Activated naive CD4-positive, alpha-beta T cell (primary cell): ENCODE results near the gene LAMTOR5.
"Not testable (repeated sequence)": the region's sequence is repeated elsewhere in the genome, so short reads cannot be mapped to it uniquely, and the experiment has no call there.

Experiments
- DNase-seq, 4 experiments: peaks; one replicate each; lab custom pipeline; 2025; lab: John Stamatoyannopoulos, UW

Gene LAMTOR5

DNA sequence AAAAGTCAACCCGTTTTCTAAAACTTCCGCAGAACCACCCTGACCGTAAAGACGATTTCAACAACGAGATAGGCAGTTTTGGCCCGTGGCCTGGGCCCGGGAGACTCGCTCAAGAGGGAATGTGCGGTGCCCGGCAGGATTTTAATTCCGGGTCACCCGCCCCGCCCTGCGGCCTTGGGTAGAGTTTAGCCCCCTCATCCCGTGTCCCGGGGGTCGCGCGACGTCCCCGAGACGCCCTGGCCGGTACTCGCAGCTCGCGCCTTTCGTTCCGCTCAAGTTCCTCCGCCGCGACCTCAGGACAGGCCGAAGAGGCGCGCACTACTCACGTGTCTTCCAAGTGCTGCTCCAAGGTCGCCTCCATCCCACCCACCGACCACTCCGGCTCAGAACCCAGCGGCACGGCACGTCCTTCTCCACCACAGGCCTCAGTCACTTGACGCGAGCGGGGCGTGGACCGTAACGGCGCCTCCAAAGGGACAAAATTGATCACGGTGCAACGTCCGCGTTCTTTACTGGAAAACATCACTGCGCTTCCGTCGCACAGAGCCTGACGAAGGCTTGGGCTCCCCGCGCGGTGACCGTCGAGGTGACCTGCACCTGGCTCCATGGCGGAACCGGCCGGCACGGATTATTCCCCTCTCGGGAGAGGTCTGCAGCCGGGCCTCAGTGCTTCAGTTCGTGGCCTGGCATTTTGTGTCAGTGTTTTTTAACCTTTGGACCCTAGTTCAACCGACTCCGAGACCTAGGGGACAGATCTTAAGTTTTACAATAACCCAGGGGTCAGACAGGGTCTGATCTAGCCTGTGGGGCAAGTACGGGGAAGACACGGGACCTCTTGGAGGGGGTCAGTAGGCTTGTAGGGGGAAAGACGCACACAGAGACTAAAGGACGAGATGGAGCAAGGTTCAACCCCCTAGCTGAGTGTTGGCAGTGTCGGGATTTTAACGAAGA lies at the start of gene LAMTOR5:
Gene LAMTOR5, minus strand, starts transcription at position 435 of the 951 bp plus-strand sequence. Its CDS starts 74 bp downstream, at position 361.
- DNase-seq, result peak; percentile 79 to 83 (median 82)

DNA sequence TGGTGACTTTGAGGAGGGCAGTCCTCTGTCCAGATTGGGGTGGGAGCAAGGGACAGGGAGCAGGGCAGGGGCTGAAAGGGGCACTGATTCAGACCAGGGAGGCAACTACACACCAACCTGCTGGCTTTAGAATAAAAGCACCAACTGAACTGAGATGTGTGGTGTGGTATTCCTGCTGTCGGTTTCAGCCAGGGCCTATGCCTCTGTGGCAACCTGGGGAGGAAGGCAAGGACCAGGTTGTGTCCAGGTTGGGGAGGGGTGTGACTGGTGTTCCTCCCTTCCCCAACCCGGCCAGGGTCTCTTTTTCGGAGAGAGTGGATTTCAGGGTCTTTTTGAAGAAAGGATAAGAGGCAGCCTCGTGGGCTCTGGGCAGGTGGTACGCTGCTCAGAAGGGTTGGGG lies 49.7 kb upstream of the LAMTOR5 start:
- no peak for DNase-seq

DNA sequence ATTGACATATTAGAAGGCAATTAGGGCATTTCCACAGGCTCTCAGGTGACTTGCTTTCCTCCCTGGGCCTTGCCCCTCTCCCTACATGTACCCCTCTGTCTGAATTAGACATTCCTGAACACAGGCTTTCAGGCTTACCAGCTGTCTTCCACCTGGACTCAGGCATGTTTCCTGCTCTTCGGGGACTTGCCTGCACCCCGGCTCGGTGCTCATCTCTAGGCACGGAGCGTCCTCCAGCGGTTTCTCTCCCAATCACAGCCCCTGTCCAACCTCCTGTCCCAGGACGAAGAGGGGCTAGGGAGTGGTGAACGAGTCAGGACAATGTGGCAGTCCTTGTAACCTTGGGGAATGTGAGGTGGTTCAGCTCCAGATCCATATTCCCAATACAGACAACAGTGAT lies 47.7 kb upstream of the LAMTOR5 start:
- no peak for DNase-seq

DNA sequence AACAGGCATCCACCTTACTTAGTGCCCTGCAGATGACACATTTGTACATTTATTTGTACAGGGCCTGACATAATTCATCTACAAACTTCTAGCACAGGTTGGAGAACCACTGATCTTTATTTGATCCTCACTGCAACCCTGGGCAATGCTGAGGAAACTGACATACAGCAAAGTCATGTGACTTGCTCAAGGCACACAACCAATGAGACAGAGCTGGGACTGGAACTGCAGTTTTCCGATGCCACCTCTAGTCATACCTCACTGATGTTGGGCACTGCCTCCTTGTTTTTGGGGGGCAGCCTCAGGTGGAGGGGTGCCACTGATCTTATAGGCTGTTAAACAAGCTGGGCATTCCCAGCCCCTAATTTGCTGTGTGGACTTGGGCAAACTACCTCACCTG lies 46.8 kb upstream of the LAMTOR5 start:
- DNase-seq, result no peak

DNA sequence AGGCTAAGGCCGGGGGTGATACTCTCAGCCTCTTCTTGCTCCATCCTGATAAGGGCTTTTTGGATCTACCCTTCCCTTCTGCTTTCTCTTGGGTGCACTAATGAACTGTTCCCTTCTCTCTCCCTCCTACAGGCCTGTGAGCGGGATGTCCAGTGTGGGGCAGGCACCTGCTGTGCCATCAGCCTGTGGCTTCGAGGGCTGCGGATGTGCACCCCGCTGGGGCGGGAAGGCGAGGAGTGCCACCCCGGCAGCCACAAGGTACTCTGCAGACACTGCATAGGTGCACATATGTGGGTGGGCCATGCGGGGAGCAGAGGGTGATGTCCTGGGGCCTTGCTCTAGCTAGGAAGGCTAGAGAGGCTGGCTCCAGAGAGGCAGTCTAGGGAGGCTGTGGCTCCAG lies 46.3 kb upstream of the LAMTOR5 start:
- no peak for DNase-seq

DNA sequence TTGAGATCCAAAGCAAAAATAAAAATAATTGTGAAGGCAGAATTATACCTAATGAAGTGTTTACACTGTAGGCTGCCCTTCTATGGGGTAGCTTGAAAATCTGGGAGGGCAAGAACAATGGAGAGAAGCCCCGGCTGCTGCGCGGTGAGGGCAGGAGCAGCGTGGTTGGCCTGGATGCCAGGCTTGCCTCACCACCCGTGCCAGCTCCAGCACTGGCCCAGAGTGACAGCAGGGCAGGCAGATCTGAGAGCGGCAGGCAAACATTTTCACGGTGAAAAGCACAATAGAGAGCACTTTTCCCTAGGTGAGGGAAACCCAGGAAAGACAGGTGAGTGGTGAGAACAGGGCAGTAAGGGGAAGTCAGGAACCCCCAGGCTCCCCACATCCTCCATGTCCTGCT lies 44.8 kb upstream of the LAMTOR5 start:
- DNase-seq, result no peak

DNA sequence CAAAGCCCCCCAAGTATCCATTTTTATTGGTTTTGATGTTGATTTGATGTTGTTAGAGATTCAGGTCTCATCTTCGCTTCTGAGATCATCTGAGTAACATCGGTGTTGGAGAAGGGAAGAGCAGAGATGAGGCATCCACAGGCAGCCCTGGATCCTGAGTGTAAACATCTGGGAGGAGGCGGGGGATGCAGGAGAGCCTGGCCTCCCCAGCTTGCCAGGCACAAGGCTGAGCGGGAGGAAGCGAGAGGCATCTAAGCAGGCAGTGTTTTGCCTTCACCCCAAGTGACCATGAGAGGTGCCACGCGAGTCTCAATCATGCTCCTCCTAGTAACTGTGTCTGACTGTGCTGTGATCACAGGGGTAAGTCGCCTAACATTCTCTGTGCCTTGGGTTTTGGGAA lies 43.4 kb upstream of the LAMTOR5 start, which contains the start of gene PROK1:
Gene PROK1, plus strand, starts transcription at position 221 of the 400 bp plus-strand sequence. Its CDS starts 68 bp downstream, at position 289.
- DNase-seq, result no peak

DNA sequence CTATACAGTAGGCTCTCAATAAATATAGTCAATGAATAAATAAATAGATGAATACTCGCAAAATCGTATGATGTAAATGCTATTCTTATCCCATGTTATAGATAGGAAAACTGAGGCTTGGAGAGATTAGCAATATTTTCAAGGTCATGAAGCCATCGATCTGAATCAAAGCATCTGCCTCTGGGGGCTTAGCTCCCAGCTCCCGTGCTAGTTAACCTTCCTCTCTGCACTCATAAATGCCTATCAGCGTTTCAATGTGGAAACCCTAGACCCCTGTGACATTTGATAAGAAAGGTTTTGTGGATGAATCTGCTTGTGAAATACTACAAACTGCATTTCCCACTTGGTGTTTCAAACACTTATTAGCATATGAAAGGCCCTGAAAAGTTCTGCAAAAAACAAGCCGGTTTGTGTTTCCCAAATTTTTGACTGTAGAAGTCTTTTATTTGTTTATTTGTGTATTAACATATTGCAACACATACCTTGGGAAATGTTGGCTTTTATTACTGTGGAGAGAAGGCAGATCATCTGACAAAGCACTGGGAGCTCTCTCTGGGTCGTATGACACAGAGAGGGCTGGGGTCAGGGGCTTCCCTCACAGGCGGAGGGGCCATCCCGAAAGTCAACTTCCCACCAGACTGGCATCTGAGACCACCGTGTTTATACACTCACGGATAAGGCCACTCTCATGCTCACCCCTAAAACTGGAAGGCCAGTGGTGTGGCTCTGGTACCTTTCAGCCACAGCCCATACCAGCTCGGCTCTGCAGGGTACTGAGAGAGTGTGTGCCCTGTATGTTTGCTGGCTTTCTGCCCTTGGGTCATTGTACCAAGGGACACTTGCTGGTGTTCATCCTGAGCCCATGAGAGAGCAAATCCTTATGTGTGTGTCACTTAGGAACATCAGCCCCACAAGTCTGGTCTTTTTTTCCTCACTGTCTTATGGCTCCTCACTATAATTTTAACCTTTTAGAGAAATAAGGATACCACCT lies 42.5 kb upstream of the LAMTOR5 start:
- DNase-seq, result no peak

DNA sequence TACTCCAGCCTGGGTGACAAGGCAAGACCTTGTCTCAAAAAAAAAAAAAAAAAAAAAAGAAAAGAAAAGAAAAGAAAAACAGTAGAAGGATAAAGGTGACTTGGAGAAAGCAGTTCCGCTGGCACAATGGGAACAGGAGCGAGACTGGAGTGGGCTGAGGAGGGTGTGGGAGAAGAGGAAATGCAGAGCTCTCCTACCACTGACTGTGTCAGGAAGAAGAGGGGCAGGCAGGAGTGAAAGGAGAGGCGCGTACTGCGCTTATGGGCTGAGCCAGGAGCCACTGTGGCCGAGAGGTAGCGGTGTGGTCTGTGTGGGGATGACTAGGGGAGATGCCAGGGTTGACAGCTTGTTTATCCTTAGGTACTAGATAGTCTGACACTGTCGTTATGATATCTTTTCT lies 37.1 kb upstream of the LAMTOR5 start:
- DNase-seq, result no peak

DNA sequence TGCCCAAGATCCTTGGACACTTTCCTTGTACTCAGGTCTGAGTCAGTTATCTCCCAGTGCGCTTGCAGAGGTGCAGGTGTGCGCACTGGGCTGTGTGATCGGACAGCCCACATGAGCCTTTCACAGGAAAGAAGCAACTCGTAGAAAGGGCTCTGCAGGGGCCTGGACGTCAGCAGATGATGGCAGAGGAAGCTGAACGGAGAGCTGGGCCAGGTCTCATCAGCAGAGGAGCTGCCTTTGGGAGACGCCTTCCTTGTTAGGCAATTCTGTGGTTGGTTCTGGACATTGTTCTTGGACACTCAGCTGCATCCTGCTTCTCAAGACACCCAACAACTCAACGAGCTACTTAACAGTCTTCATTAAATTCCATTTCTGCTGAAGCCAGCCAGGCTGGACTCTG lies 36.0 kb upstream of the LAMTOR5 start:
- DNase-seq, result no peak

DNA sequence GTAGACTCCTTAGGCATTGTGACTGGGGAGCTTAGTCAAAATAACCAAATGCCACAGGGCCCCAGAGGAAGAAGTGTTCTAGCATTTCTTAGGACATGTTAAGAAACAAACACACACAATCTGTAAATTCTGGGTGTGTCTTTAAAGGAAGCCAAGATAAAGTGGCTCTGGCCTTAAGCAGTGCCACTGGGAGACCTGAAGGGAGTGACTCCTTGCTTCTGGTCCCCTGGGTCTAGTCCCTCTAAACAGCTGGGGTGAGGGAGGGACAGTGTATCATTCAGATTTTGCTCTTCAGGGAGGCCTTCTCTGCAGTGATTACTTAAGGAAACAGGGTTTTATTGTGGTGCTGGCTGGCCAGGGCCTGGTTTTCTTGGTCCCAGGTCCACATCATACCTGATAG lies 34.4 kb upstream of the LAMTOR5 start:
- no peak for DNase-seq

DNA sequence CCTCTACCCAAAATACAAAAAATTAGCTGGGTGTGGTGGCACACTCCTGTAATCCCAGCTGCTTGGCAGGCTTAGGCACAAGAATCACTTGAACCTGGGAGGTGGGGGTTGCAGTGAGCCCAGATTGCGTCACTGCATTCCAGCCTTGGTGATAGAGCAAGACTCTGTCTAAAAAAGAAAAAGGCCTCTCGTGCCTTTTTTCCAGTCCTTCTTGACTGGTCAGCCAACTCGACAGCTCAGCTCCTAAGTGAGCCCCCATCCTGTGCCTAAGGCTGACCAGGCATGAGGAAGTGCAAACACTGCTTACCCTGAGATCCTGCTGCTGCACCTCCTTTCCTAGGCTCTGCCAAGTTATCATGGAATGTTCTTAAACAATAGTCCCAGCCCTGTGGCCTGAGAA lies 33.4 kb upstream of the LAMTOR5 start:
- no peak for DNase-seq

DNA sequence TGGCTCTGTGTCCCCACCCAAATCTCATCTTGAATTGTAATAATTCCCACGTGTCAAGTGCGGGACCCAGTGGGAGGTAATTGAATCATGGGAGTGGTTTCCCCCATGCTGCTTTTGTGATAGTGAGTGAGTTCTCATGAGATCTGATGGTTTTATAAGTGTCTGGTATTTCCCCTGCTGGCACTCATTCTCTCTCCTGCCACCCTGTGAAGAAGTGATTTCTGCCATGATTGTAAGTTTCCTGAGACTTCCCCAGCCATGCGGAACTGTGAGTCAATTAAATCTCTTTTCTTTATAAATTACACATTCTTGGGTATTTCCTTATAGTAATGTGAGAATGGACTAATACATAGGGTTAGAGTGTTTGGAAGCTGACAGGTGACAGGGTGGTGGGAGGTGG lies 32.4 kb upstream of the LAMTOR5 start:
- not testable (repeated sequence) for DNase-seq

DNA sequence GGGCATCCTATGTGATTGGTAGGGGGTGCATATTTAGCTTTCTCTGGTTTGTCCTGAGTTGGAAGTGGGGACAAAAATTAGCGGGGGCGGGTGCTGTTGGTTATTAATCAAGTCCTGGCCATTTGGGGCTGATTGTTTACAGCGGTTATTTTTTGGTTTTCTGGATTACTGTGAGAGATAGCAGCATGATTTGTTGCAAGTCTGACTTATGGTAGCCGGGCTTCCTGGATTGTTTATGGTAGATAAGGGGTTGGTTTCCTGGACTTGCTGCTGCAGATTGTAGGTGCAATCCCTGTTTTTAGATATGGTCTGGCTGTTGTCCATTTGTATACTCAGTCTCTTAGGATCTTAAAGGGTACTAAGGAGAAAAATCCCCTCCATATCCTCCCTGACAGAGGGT lies 31.4 kb upstream of the LAMTOR5 start:
- DNase-seq, result no peak

DNA sequence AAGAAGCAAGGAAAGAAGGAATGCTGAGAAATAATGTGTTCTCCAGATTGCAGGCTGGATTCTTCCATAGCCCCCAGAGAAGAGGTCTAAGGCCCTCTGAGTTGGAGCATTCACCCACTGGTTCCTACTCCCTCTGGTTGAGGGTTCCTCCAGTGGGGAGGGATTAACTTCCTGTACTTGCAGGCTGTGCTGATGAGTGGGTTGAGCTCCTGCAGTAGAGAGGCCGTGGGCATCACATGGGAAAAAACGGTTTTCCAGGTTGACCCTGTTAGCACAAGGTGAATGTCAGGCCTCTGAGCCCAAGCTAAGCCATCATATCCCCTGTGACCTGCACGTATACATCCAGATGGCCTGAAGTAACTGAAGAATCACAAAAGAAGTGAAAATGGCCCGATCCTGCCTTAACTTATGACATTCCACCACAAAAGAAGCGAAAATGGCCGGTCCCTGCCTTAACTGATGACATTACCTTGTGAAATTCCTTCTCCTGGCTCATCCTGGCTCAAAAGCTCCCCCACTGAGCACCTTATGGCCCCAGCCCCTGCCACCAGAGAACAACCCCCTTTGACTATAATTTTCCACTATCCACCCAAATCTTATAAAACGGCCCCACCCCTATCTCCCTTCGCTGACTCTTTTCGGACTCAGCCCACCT lies 30.3 kb upstream of the LAMTOR5 start:
- DNase-seq, result not testable (repeated sequence)

DNA sequence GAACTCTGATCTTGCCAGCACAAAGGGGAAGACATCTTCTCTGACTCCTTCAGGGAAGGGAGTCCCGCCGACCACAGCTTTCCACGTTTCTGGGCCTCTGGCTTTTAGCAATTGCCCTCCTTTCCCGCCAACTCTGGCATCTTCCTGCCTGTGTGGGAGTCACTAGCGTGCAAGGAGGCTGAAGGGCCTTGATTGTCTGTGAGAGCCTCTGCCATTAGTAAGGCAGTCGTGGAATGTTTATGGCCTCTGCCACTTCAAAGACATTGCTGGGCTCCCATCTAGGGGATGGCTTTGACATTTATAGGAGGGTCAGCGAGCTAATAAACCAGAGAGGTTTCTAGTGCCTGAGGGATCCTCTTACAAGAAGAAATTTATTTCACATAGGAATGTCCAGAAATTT lies 29.1 kb upstream of the LAMTOR5 start:
- no peak for DNase-seq

DNA sequence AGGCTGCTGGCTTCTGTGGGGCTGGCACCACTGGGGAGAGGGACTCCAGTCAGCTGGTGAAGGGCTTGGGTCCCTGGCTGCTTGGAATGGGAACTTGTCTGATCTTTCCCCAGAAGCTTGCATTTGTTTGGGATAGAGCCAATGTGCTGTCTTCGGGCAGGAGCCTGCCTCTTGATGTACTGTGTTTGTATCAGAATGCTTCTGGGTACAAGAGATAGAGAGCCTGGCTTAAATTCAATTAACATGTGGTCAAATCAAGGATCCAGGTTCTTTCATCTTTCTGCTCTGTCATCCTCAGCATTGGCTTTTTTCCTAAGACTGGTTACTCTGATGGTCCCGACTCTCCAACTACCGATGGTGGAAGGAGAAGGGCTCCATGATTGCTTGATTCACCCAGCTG lies 27.5 kb upstream of the LAMTOR5 start:
- no peak for DNase-seq

DNA sequence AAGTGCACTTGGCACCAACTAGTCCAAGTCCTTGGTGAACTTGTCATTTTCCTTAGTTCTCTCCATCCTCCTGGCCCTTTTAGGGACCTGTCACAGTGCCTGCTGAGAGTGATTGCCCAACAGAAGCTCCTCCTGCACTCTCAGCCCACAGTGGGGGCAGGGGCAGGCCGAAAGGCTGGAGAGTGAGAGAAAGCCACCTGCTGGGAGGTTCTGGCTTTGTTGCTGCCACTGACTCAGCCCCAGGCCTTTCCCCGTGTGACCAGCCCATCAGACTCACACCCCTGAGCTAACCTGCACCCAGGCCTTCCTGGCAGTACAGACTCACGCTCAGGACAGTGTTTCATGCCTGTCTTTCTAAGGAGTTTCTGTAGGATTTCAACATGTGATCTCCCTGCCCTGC lies 26.3 kb upstream of the LAMTOR5 start:
- DNase-seq, result no peak

DNA sequence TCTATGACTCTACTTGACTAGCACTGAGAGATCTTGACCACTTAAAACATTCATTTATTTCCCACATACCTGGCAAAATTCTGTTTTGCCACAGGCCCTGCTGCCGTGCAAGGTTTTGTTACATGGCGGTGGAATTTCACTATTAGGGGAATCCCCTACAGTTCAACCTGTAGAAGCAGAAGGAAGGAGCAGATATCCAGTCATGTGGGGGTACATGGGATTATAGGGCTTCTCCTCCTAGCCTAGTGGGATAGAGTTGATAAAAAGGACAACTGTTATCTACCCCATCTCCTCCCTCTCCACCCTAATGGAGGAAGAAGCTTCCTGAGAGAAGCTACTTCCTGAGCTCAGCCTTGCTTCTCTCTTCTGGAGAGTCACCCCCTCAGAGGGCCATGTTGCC lies 25.7 kb upstream of the LAMTOR5 start:
- no peak for DNase-seq

DNA sequence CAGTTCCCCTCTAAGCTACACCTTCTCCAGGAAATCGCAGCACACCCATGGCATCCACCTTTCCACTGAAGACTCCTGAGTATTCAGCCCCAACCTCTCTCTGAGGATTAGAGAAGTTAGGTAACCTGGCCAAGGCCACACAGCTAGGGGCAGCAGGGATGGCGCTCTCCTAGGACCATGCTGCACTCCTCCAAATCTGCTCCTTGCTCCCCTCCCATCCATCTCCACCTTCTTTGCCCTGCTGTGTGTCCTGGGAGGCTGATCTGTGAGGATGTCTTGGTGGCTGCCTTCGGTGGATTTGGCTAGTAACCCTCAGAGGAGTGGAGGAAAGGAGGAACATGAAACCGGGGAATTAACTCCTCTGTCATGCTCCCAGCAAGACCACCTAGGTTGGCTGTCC lies 23.4 kb upstream of the LAMTOR5 start:
- DNase-seq, result no peak

DNA sequence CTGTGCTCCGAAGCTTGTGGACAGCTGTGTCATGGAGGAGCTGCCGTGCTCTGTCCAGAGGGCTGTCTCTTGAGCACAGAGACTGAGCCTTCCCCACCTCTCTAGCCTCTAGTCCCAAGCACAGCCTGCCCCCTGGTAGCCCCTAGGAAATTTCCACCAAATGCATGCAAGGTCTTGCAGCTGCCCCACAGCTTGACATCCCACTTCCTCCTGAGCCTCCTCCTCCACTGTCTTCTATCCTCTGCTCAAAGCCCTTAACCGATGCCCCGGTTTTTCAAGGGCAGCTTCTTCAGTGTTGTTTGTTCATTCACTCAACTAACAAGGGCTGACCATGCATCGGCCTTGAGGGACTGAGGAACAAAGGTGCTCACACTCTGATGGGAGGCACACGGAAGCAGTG lies 22.9 kb upstream of the LAMTOR5 start:
- no peak for DNase-seq

DNA sequence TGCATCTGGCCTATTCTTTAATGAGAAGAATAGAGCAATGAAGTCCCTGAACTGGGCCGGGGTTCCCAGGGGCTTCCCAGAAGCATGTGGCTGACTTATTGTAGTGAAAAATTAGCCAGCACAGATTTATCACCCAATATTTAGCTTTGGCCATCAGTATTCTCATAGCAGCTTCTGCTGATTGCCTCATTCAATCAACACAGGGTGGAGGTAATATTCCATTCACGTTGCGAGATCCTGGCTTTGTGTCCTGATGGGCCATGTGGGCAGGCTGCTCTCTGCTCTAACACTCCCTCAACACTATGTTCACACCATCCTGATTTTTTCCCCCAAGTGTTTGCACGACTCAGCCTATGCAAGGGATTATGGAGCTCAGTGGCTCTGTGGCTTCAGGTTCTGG lies 21.5 kb upstream of the LAMTOR5 start:
- no peak for DNase-seq
